SU-DHL-6 (cell line): ENCODE results near the gene ZC3H4.

Experiments
- CTCF ChIP-seq: fragments of 200-600 bp; sonication (generic); IDR thresholded peaks from one replicate; pipeline ENCODE4 v1.5.1; 2017; ENCODE audit warnings: antibody characterized with exemption, mild to moderate bottlenecking, low read length, moderate library complexity; ENCODE audit not compliant: insufficient read depth, poor library complexity, severe bottlenecking
- EZH2phosphoT487 ChIP-seq: fragments of 200-600 bp; sonication (generic), shearing (Covaris generic); conservative IDR thresholded peaks from 2 replicates; pipeline ENCODE4 v1.6.1; 2018; ENCODE audit warnings: mild to moderate bottlenecking, antibody characterized with exemption, low read length, moderate library complexity, mixed read lengths

- no peak for TF ChIP-seq CTCF
- TF ChIP-seq EZH2phosphoT487, result no peak
Measured at GRCh38 chr19:47143322-47144073, 29.9 kb upstream of the ZC3H4 start.
